OCI-M1 (cell line): Measurements from ENCODE around the gene WDR6.

Source experiments
- DNase-seq: peaks from one replicate; lab custom pipeline; 2025; lab: John Stamatoyannopoulos, UW

WDR6 gene, protein sequence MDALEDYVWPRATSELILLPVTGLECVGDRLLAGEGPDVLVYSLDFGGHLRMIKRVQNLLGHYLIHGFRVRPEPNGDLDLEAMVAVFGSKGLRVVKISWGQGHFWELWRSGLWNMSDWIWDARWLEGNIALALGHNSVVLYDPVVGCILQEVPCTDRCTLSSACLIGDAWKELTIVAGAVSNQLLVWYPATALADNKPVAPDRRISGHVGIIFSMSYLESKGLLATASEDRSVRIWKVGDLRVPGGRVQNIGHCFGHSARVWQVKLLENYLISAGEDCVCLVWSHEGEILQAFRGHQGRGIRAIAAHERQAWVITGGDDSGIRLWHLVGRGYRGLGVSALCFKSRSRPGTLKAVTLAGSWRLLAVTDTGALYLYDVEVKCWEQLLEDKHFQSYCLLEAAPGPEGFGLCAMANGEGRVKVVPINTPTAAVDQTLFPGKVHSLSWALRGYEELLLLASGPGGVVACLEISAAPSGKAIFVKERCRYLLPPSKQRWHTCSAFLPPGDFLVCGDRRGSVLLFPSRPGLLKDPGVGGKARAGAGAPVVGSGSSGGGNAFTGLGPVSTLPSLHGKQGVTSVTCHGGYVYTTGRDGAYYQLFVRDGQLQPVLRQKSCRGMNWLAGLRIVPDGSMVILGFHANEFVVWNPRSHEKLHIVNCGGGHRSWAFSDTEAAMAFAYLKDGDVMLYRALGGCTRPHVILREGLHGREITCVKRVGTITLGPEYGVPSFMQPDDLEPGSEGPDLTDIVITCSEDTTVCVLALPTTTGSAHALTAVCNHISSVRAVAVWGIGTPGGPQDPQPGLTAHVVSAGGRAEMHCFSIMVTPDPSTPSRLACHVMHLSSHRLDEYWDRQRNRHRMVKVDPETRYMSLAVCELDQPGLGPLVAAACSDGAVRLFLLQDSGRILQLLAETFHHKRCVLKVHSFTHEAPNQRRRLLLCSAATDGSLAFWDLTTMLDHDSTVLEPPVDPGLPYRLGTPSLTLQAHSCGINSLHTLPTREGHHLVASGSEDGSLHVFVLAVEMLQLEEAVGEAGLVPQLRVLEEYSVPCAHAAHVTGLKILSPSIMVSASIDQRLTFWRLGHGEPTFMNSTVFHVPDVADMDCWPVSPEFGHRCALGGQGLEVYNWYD

DNA sequence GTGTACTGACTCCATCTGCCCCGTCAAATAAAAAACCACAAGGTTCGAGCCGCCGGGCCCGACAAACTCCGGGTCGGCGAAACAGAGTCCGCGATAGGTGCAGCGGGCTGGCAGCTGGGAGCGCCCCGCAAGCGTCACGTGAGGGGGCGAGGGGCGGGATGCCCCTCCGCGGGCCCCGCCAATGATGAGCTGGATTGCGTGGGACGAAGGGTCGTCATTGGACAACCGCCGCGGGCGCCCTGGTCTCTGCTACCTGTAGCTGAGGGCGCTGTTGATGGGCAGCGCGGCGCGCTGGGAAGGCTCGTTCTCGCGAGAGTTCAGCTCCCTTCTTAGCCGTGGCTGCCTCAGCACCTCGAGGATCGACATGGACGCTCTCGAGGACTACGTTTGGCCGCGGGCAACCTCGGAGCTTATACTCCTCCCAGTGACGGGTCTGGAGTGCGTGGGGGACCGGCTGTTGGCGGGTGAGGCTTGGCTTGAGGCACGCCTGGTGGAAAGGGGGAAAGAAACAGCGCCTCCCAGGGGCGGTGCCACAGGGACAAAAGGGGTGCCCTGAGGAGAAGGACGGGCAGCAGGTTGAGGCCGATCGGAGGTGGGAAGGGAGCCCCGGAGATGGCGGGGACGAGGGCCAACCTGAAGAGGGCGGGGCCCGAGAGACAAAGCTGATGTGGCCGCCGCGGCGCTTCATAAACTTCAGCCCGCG, at the start of gene WDR6:
Gene WDR6 (plus strand): TSS at position 324 of the 703 bp plus-strand sequence. CDS start 41 bp downstream, at position 365.
- DNase-seq: peak; percentile 96

GRCh38 chr3:48960841-48961413, 46.3 kb upstream of the WDR6 start:
- no peak for DNase-seq

DNA sequence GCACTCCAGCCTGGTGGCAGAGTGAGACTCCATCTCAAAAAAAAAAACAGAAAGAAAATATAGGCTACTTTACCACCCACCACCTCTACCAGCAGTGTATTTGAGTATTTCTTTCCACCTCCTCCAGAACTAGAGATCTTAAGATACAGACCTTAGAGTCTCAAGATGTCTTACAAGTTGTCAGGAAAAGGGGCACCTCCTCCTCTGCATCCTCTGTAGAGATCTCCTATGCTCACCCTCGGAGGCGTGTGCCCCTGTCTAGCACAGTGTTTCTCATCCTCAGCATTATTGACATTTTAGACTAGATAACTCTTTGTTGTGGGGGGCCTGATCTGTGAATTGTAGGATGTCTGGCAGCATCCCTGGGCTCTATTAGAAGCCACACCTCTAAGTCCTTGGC, 44.9 kb upstream of the WDR6 start:
- no peak for DNase-seq

DNA sequence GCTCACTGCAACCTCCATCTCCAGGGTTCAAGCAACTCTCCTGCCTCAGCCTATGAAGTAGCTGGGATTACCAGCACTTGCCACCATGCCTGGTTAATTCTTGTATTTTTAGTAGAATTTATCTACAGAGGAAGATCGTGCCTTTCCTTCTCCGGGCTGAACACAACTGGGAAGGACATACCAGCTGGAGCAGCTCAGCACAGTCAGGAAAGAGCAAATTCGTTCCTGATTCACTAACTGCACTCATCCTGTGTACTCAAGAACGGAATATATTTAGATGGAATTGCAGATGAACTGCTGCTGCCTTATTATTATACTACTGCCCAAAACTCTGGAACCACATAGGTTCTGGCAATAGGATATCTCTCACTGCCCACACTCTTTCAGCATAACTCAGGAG, 44.3 kb upstream of the WDR6 start:
- no peak for DNase-seq

- DNase-seq: no peak
These were observed 43.6 kb upstream of the WDR6 start for GRCh38 chr3:48963591-48963990.

DNA sequence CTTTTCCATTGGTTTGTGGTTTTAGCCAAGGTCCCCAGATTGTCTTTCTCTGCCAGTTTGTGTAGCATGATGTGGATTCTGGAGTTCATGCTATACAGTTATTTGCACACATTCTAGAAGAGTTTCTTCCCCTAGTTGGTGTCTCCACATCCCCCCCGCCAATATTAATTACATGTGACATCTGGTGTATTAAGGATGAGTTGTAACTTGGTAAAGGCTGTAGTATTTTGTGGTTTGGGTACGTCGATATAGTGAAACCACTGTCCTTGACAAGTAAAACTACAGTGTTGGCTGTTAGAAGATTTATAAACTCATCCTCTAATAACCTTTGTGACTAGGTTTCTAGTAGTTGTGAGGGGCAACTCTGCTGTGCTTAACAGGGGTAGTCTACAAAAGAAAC, 40.8 kb upstream of the WDR6 start:
- no peak for DNase-seq

GRCh38 chr3:48966876-48967361, 40.3 kb upstream of the WDR6 start:
- no peak for DNase-seq

GRCh38 chr3:48970586-48970985, 36.6 kb upstream of the WDR6 start:
- DNase-seq: no peak

DNA sequence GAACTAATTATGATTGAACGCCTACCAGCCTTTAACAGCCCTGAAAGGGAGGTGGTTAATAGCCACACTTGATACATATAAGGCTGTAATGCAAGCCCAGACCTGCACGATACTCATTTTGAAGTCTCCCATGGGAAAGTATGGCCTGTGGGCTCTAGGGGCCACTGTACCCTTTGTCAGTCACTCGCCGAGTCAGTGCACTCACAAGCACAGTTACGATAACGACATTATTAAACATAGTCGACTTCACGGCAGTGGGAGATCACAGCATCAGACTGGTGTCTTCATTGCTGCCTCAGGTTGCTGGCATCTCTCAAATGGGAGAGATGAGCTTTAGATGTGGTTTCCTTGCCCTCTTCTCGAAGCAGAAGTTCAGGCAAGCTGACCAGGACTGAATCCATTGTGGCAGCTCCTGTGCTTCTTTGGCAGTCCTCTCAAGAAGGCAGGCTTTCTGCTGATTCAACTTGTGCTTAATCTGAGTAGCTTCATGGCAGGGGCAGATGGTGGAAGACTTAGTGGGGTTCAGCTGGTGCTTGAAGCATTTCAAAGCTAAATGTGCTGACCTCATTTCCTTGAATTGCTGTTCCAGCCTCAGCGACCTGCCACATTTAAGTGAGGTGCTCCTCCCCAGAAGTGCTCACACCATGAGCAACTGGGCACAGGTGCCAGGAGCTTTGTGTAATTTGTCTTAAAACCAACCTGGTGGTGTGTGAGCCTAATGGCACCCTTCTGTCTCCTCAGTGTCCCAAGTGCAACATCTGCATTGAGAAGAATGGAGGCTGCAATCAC, 32.9 kb upstream of the WDR6 start:
- no peak for DNase-seq

GRCh38 chr3:48979451-48979850, 27.7 kb upstream of the WDR6 start:
- DNase-seq: no peak

GRCh38 chr3:48980295-48980694, 26.9 kb upstream of the WDR6 start:
- DNase-seq: no peak

- DNase-seq: no peak
These were observed 25.2 kb upstream of the WDR6 start for GRCh38 chr3:48982016-48982415.

DNA sequence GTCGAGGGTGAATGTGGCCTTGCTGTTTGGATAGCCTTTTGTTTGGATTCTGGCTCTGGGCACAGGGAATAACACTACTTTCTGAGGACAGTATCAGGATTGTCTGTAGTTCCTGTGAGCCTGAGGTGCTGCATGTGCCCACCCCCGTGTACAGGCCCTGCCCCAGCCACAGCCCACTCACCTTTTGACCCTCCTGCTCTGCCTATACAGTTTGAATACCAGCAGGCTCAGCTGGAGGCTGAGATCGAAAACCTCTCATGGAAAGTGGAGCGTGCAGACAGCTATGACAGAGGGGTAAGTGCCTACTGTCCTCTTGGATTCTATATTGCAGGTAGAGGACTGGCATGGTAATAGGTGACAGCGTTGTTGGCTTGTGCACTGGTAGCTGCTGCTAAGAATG, 24.5 kb upstream of the WDR6 start:
- no peak for DNase-seq

DNA sequence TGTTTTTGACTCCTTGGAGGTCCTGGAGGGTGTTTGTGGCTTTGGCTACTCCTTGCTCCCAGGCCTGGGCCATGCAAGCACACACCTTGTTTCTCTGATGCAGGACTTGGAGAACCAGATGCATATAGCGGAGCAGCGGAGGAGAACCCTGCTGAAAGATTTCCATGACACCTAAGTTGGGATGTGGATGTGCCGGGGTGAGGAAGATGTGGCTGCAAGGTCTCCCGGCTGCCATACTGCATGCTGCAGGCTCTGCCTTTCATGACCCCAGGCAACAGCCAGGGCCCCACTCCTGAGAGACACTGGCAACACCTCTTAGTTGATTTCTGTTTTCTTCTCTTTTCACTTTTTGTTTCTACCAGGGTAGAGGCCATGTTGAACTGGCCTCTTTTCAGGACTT, 24.1 kb upstream of the WDR6 start:
- DNase-seq: no peak

- no peak for DNase-seq
These were observed 22.5 kb upstream of the WDR6 start for GRCh38 chr3:48984663-48985062.

DNA sequence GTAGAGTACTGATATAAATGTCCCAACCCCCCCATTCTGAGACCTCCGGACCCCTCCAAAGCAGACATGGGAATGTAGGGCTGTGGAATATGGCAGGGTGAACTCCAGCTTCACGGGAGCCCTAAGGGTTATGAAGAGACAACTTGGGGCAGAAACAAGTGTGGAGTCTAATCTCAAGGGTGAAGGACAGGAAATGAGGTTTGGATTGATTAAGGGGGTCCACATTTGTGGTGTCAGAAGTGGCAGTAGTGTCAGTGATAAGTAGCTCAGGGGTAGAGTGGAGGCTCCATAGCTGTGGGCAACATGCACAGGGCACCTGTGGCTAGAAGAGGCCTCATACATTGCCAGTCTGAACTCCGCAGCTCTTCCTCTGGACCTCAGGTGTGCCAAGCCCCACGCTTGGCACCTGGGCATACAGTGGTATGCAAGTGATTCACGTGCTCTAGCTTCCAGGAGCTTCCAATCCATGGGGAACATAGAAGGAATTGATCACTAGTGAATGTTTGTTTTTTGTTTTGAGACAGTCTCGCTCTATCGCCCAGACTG, 21.3 kb upstream of the WDR6 start:
- no peak for DNase-seq

GRCh38 chr3:48989126-48989795, 17.9 kb upstream of the WDR6 start:
- DNase-seq: no peak

DNA sequence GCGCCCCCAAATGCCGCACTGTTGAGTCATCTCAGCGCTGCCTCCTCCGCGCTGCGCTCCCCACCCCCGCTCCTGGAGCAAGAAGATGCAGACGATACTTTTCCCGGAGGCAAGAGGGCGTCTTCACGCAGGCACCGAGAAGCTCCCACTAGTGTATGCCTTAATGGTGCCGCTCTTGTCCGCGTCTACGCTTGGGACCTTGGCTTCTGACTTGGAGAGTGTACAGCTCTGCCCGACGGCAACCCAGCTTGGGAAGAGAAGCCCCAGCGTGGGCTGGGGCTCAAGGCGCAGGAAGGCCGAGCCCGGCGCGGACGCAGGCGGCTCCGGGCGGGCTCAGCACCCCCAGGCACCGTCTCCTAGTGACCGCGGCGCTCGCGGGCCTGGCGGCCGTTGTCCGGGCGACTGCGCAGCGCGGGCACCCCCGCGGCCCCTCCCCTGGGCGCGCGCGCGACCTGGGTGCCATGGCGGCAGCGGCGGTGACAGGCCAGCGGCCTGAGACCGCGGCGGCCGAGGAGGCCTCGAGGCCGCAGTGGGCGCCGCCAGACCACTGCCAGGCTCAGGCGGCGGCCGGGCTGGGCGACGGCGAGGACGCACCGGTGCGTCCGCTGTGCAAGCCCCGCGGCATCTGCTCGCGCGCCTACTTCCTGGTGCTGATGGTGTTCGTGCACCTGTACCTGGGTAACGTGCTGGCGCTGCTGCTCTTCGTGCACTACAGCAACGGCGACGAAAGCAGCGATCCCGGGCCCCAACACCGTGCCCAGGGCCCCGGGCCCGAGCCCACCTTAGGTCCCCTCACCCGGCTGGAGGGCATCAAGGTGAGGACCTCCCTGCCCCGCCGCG, 17.2 kb upstream of the WDR6 start, which contains the start of gene P4HTM:
Gene P4HTM (plus strand): TSS at position 446 of the 840 bp plus-strand sequence. CDS start 16 bp downstream, at position 462.
- DNase-seq: peak; percentile 85
